Cardiac muscle cell (in vitro differentiated cells and primary cell): ENCODE data around the gene CFAP46. TPM values are rescaled to one million over a fixed set of nuclear protein-coding genes. Genes with fewer than 3 reads are reported as not detected.

Experiments
- DNase-seq, 2 donors: peaks; one replicate each; pipeline versions ENCODE4 v3.0.0 to v3.0.0-alpha.2; 2010 to 2017; ENCODE audit warnings: low read depth in 1 of 2, low spot score in 1 of 2
- H3K27ac ChIP-seq: fragments of 200-600 bp; sonication (generic); 2 replicates; pipeline ENCODE4 v1.5.1; 2016
- H3K27me3 ChIP-seq: fragments of 200-600 bp; sonication (generic); 2 replicates; pipeline ENCODE4 v1.6.0; 2016; ENCODE audit warnings: control low read depth
- H3K36me3 ChIP-seq: fragments of 200-600 bp; sonication (generic); 2 replicates; pipeline ENCODE4 v1.5.1; 2016; ENCODE audit warnings: control low read depth
- H3K4me1 ChIP-seq: fragments of 200-600 bp; sonication (generic); 2 replicates; pipeline ENCODE4 v1.8.1; 2017; ENCODE audit warnings: low read depth, mild to moderate bottlenecking, mixed run types
- H3K4me3 ChIP-seq: fragments of 200-600 bp; sonication (generic); 2 replicates; pipeline ENCODE4 v1.5.1; 2016; ENCODE audit warnings: mild to moderate bottlenecking
- H3K9me3 ChIP-seq: fragments of 200-600 bp; sonication (generic); 2 replicates; pipeline ENCODE4 v1.5.1; 2017; ENCODE audit warnings: low read depth, mild to moderate bottlenecking, control low read depth
- CTCF ChIP-seq: IDR thresholded peaks from 2 replicates; pipeline ENCODE4 v1.5.1; 2012; ENCODE audit warnings: low read depth, mild to moderate bottlenecking, low read length
- polyA plus RNA-seq: library from polyadenylated mRNA; unstranded; fragments of >200 nt; fragmentation: Nextera tagmentation; extraction: Ambion mirVana; gene quantifications from 2 replicates; pipeline ENCODE4 v1.2.1, GENCODE V29; 2016
- total RNA-seq: library from RNA; depleted of rRNA; stranded (reverse); fragments of >200 nt; gene quantifications from 2 replicates; pipeline ENCODE4 v1.2.3, GENCODE V29; 2016

The CFAP46 gene
- total and polyA plus RNA-seq, 2 experiments from 2014 or later: 2.8 to 4.5 TPM

GRCh38 chr10:132886211-132887099 is 55.9 kb downstream of the CFAP46 start:
- Histone ChIP-seq H3K4me3 (no peak overlapping the region), H3K27me3 (no peaks in the 10 kb centered on the region), H3K4me1 (peaks cover 16% of the 10 kb centered on the region), H3K9me3 (no peaks in the 10 kb centered on the region), H3K36me3 (no peaks in the 10 kb centered on the region), H3K27ac (no peak overlapping the region)
- no peak for TF ChIP-seq CTCF
- peak in 1 of 2 donors; percentile 9 for DNase-seq

- peaks cover 9% of the 10 kb centered on the region for H3K4me1 ChIP-seq
- no peak overlapping the region for H3K4me3 ChIP-seq
- DNase-seq: no peak
- no peak overlapping the region for H3K27ac ChIP-seq
- TF ChIP-seq CTCF: no peak
- no peaks in the 10 kb centered on the region for H3K36me3 ChIP-seq
- no peaks in the 10 kb centered on the region for H3K9me3 ChIP-seq
- no peaks in the 10 kb centered on the region for H3K27me3 ChIP-seq
These were observed 56.7 kb downstream of the CFAP46 start for GRCh38 chr10:132885451-132886210.

- no peak for DNase-seq
- Histone ChIP-seq H3K4me1 (peaks cover under 1% of the 10 kb centered on the region), H3K27ac (no peak overlapping the region), H3K9me3 (no peaks in the 10 kb centered on the region), H3K36me3 (no peaks in the 10 kb centered on the region), H3K4me3 (no peak overlapping the region), H3K27me3 (no peaks in the 10 kb centered on the region)
- no peak for TF ChIP-seq CTCF
These were observed 57.6 kb downstream of the CFAP46 start for GRCh38 chr10:132884691-132885271.

GRCh38 chr10:132884041-132884440 is 58.3 kb downstream of the CFAP46 start:
- DNase-seq: no peak
- no peaks in the 10 kb centered on the region for H3K27me3 ChIP-seq
- H3K4me3 ChIP-seq: no peak overlapping the region
- no peaks in the 10 kb centered on the region for H3K9me3 ChIP-seq
- H3K36me3 ChIP-seq: no peaks in the 10 kb centered on the region
- TF ChIP-seq CTCF: no peak
- H3K4me1 ChIP-seq: no peaks in the 10 kb centered on the region
- no peak overlapping the region for H3K27ac ChIP-seq

GRCh38 chr10:132883391-132883881 is 58.9 kb downstream of the CFAP46 start:
- no peaks in the 10 kb centered on the region for H3K36me3 ChIP-seq
- H3K27ac ChIP-seq: no peak overlapping the region
- H3K27me3 ChIP-seq: no peaks in the 10 kb centered on the region
- no peak for DNase-seq
- H3K4me1 ChIP-seq: no peaks in the 10 kb centered on the region
- H3K4me3 ChIP-seq: no peak overlapping the region
- no peak for TF ChIP-seq CTCF
- H3K9me3 ChIP-seq: no peaks in the 10 kb centered on the region
